ENCODE measurements around the gene CPN2.

The CPN2 gene

GRCh38 chr3:194351080-194351672 is at the start of gene CPN2:
TSS of gene CPN2 (minus strand) at chr3:194351328. CDS start at chr3:194342702, 8,626 bp downstream.
- no peak for DNase-seq (ENCODE audit: low spot score)

- no peak for DNase-seq (ENCODE audit: low spot score)
Measured at GRCh38 chr3:194399874-194400411, 48.8 kb upstream of the CPN2 start.

DNA sequence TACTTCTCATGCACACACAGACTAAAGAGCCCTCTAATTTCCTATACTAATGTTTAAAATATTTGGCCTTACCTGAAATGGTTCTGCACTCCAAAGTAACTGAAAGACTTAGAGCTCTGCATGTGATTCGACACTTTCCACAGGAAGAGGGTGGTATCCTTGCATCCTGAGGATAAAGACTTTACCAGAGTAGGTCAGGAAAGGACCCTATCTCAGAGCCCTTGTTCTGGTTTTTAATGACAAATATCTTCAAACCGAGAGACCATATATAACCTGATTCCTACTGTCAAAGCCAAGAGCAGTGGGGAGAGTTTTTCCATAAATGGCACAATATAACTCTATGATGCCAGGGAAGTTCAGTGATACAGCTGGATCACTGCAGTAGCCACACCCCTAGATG is 48.0 kb upstream of the CPN2 start, which contains the start of gene GP5:
GP5 (minus strand) TSS at position 101 of the 400 bp plus-strand sequence. CDS start 984 bp downstream, outside the sequence.
- no peak for DNase-seq (ENCODE audit: low spot score)

GRCh38 chr3:194397757-194398312 is 46.7 kb upstream of the CPN2 start:
- DNase-seq (ENCODE audit: low spot score) = no peak

DNA sequence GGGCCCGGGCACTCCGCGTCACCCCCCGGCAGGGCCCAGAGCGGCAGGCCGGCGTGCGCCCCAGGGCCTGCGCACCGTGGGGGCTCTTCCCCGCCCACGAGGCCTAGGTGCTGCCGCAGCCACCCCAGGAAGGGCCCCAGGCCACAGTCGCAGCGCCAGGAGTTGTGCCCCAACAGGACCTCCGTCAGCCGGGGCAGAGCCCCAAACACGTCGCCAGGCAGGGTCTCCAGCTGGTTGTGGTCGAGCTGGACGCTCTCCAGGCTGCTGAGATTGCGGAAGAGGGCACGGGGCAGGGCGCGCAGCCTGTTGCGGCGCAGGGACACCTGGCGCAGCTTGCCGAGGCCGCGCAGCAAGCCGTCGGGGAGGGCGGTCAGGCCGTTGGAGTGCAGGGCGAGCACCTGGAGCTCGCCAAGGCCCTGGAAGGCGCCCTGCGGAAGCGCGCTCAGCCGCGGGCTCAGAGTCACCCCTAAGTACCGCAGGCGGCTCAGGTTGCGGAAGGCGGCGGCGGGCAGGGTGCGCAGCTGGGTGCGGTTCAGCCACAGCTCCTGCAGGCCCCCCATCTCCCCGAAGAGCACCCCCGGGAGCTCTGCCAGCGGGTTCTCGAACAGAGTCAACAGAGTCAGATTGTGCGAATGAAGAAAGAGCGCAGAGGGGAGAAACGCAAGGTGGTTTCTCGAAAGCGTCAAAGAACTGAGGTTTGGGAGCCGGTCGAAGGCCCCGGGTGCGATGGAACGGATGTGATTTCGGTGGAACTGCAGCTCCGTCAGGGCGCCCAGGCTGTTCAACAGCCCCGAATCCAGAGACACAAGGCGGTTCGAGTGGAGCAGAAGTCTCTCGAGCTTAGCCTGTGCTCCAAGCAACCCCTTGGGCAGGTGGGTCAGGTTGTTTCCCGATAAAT is 46.0 kb upstream of the CPN2 start:
- no peak for DNase-seq (ENCODE audit: low spot score)

DNA sequence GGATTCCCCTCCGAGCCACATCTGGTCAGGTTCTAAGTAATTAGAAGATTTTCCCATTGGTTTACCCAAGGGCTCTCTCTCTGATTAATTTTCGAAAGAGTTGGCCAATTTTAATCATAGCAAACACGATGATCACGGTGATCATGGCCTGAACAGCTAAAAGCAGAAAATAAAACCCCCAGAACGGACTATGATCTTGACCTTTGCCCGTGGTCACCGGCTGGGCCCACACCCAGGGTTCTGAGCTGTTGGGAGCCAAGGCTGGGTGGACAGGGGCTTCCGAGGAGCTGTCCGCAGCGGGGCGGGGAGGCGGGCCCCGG is 45.4 kb upstream of the CPN2 start:
- no peak for DNase-seq (ENCODE audit: low spot score)

DNA sequence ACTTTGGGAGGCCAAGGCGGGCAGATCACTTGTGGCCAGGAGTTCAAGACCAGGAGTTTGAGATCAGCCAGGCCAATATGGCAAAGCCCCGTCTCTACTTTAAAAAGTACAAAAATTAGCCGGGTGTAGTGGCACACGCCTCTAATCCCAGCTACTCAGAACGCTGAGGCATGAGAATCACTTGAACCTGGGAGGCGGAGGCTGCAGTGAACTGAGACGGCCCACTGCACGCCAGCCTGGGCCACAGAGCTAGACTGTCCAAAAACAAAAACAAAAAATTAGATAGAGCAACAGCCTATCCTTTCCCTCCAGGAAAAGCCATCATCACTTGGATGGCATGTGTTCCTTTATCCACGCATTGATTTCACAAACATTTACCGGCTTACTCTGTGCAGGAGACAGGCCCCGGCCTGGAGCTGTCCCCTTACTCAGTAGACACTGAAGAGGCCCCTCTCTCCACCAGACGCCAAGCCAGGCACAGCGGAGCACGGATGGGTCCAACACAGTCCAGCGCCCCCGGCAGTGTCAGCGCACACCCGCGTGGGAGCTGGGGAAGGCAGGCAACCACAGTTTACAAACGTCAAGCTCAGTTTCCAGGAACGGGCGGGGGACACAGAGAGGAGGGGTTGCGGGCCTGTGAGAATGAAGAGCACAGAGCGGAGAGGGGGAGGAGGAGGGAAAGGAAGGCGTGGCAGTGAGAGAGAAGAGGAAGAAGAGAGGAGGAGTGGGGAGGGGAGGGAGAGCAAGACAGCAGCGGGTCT is 44.8 kb upstream of the CPN2 start:
- DNase-seq (ENCODE audit: low spot score) = no peak

- DNase-seq (ENCODE audit: low spot score) = no peak
Measured at GRCh38 chr3:194395212-194395611, 44.1 kb upstream of the CPN2 start.

DNA sequence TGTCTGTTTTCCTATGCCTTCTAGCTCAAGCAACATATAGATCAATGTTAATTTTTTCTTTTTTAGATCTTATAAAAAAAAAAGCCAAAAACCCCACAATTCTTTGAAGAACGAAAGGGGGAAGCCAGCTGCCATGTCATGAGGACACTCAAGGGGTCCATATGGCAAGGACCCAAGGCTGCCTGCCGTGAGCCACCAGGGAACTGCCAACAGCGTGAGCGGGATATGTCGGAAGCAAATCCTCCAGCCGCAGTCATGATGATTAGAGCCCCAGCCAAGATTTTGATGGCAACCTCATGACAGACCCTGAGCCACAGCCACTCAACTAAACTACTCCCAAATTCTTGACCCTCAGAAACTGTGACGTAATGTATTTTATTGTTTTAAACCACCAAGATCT is 41.4 kb upstream of the CPN2 start:
- DNase-seq (ENCODE audit: low spot score) = no peak

DNA sequence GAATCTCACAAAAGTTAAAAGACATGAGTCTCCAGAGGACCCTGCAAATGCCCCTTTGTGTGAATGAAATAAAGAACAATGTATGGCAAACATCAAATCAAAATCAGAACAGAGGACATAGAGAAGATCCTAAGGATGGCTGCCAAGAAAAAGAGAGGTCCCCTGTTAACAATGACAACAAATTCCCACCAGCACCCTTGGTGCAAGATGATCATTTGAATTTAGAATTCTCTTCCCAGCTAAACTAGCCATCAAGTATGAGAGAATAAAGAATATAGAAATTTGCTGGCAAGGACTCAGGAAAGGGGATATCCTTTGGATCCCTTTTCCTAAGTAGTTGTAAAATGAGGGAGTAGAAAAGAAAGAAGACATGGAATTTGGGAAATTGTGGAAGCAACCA is 39.7 kb upstream of the CPN2 start:
- DNase-seq (ENCODE audit: low spot score) = no peak

DNA sequence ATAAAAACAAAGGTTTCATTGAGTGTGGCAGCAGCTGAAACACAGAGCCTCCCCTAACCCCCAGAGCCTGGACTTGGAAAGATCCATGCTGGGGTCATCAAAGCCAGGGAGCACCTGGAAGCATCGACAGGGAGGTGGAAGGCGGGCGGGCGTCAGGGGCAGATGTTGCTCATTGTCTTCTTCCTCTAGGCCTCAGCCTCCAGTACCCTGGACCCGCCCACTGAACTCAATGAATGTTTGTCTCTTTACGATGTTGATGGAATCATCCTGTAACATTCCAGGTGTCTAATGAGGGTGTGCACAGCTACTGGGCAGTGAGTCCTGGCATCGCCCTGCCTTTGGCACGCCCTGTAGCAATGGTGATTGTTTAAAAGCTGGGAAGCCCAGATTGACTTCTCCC is 38.1 kb upstream of the CPN2 start:
- no peak for DNase-seq (ENCODE audit: low spot score)

DNA sequence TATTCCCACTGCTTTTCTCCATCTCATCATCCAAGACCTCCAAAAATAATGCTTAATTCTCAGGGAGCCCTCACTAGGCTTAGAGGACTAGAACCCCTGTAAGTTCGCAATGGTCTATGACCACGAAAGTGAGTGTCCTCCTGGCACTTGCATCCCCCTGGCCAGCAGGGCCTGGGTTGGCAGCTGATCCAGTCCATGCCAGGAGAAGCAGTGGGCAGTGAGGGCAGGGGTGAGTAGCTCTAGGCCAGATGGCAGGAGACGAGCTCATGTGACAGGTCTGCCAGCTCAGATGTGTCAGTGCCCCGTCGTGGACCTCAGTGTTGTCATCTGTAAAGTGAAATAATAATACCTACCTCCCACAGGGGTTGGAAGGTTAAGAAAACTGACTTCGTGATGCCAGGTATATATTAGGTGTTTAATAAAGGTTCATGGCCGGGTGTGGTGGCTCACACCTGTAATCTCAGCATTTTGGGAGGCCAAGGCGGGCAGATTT is 36.8 kb upstream of the CPN2 start:
- DNase-seq (ENCODE audit: low spot score) = no peak

DNA sequence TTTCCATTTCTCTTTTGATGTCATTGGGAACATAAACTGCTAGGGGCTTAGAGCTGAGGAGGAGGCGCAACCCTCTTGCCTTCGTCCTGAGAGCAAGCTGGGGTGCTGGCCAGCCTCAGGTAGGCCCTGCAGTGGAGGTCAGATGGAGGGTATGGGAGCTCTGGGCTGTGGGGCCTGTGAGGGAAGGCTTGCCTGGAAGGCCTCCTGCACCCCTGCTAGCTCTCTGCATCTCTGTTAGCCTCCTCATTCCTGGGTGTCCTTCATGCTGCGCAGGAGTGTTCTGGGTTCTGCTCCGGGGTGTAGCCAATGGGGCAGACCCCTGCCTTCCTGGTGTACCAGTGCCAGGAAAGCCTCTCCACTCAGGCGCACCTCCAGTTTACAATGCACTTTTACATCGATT is 36.1 kb upstream of the CPN2 start:
- no peak for DNase-seq (ENCODE audit: low spot score)

DNA sequence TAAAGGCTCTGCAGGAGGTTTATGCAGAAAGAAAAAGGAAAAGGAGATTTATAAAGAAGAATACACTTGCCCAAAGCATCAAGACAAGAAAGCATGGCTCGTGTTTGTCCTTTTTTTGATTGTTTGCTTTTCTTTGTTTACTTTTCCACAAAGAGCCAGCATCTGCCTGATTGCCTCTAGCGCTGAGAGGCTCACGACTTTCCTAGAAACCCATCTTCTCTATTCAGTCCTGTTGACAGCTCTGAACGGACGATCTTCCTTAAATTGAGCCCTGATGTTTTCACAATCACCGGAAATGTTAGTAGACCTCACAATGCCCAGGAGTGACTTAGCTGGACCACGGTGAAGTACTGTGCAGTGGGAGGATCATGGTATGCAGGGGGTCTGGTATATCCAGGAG is 35.5 kb upstream of the CPN2 start:
- DNase-seq (ENCODE audit: low spot score) = no peak

GRCh38 chr3:194386066-194386465 is 34.9 kb upstream of the CPN2 start:
- DNase-seq (ENCODE audit: low spot score) = no peak

- DNase-seq (ENCODE audit: low spot score) = no peak
Measured at GRCh38 chr3:194384569-194385001, 33.5 kb upstream of the CPN2 start.

GRCh38 chr3:194384156-194384555 is 33.0 kb upstream of the CPN2 start:
- DNase-seq (ENCODE audit: low spot score) = no peak

- DNase-seq (ENCODE audit: low spot score) = no peak
Measured at GRCh38 chr3:194383276-194383940, 32.3 kb upstream of the CPN2 start.

DNA sequence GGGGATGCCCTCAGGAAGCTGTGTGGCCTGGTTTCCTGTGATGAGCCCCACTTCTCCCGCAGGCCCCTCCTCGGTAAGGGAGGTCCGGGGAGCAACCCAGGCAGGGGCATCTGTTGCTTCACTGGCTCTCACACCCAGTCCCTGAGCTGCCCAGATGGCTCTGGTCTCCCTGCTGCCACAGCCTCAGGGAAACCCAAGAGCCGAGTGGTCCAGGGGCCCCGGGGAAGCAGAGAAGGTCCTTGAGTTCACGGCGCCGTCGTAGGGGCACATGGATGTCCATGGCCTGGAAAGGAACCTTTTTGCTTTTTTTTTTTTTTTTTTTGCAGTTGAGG is 31.7 kb upstream of the CPN2 start:
- no peak for DNase-seq (ENCODE audit: low spot score)

- no peak for DNase-seq (ENCODE audit: low spot score)
Measured at GRCh38 chr3:194382196-194382891, 31.2 kb upstream of the CPN2 start.

DNA sequence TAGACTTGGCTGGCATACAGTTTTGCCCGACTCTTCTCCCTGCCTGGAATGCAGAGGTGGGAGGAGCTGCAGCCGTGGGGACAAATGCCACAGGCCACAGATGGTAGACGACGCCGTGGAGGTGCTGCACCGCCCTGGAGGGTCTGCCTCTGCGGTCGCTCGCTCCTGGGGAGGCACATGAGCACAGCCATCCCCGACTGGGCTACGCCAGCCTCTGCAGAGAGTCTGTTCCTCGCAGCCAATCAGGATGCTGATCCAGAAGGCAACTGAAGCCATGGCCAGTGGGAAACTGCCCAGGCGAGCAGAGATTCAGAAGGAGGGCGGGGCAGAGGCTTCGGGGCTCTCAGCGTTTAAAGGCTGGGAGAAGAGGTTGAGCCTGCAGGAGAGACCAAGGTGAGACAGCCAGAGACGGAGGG is 30.3 kb upstream of the CPN2 start:
- DNase-seq (ENCODE audit: low spot score) = no peak
